Stimulated activated CD4-positive, alpha-beta T cell treated with anti-CD3 and anti-CD28 coated beads, Interleukin-1b, Interleukin-23, amount 100 ng/mL, for 1 hour (primary cell): Measurements from ENCODE around the gene SLC29A4.
"Not testable (repeated sequence)": the region's sequence is repeated elsewhere in the genome, so short reads cannot be mapped to it uniquely, and the experiment has no call there.

Experiments used
- DNase-seq, 2 donors: peaks; one replicate each; pipeline ENCODE4 v3.0.0-alpha.2; 2020; ENCODE audit warnings: low read depth in 2 of 2

The SLC29A4 gene

GRCh38 chr7:5296015-5296610 is 13.4 kb downstream of the SLC29A4 start:
- no peak for DNase-seq

GRCh38 chr7:5296611-5297226 is 14.0 kb downstream of the SLC29A4 start:
- DNase-seq = peak; percentile 34 to 47

- DNase-seq = no peak
Measured at GRCh38 chr7:5300366-5300765, 17.6 kb downstream of the SLC29A4 start.

GRCh38 chr7:5302577-5302976 is 19.8 kb downstream of the SLC29A4 start:
- no peak for DNase-seq

GRCh38 chr7:5303061-5303460 is 20.3 kb downstream of the SLC29A4 start:
- no peak for DNase-seq

- DNase-seq = no peak
Measured at GRCh38 chr7:5303591-5304505, 21.1 kb downstream of the SLC29A4 start.

GRCh38 chr7:5305050-5305449 is 22.3 kb downstream of the SLC29A4 start:
- DNase-seq = not testable (repeated sequence)

- not testable (repeated sequence) for DNase-seq
Measured at GRCh38 chr7:5307221-5308142, 24.7 kb downstream of the SLC29A4 start.

GRCh38 chr7:5309146-5309545 is 26.4 kb downstream of the SLC29A4 start:
- DNase-seq = no peak

- DNase-seq = no peak
Measured at GRCh38 chr7:5310822-5311405, 28.2 kb downstream of the SLC29A4 start.

- not testable (repeated sequence) for DNase-seq
Measured at GRCh38 chr7:5312276-5313070, 29.7 kb downstream of the SLC29A4 start.

GRCh38 chr7:5313076-5313885 is 30.5 kb downstream of the SLC29A4 start:
- not testable (repeated sequence) for DNase-seq

GRCh38 chr7:5314864-5315263 is 32.1 kb downstream of the SLC29A4 start:
- no peak for DNase-seq

GRCh38 chr7:5315761-5316160 is 33.0 kb downstream of the SLC29A4 start:
- DNase-seq = no peak

- not testable (repeated sequence) for DNase-seq
Measured at GRCh38 chr7:5318613-5319012, 35.9 kb downstream of the SLC29A4 start.

GRCh38 chr7:5320391-5320790 is 37.6 kb downstream of the SLC29A4 start:
- no peak for DNase-seq

GRCh38 chr7:5320802-5321396 is 38.2 kb downstream of the SLC29A4 start:
- DNase-seq = no peak

GRCh38 chr7:5322621-5323410 is 40.1 kb downstream of the SLC29A4 start:
- no peak for DNase-seq
